HG02840 (cell line): ENCODE measurements around the gene TMEM30A.

ENCODE experiments used
- ATAC-seq: cut with Tn5 transposase; IDR thresholded peaks from one replicate; pipeline ENCODE4 v1.9.1; 2021; ENCODE audit warnings: mild to moderate bottlenecking, moderate library complexity, moderate number of reproducible peaks; ENCODE audit not compliant: unreplicated experiment, low FRiP score

The TMEM30A gene

DNA sequence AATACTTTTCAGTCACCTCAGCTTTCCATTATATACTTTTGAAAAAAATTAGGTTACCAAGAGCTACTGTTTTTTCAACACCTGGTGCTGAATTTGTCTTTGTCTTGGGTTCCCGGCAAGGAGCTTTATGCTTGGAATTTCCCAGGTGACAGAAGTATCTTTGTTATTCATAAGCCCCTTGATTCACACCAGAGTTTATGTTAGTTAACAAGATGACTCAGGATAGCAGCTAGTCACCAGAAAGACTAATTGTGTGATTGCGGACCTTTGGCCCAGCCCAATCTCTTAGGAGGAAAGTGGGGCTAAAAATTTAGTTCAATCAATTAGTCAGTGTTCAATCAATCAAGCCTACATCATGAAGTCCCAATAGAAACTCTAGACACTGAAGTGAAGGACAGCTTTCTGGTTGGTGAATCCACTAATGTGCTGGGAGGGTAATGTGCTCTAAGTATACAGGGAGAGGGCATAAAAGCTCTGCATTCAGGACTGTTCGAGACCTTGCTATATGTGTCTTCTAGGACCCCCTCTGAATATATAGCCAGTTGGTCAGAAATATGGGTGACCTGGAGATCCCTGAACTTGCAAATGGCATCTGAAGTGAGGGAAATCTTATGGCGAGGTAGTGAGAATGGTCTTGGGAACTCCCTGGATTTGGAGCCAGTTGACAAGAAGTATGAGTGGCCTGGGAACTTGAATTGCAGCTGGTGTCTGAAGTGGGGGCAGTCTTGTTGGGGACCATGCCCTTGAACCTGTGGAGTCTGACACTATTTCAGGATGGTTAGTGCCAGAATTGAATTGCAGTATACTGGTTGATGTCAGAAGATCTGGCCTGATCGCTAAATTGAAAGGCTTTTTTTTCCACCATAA is 16.2 kb downstream of the TMEM30A start:
- no peak for ATAC-seq

DNA sequence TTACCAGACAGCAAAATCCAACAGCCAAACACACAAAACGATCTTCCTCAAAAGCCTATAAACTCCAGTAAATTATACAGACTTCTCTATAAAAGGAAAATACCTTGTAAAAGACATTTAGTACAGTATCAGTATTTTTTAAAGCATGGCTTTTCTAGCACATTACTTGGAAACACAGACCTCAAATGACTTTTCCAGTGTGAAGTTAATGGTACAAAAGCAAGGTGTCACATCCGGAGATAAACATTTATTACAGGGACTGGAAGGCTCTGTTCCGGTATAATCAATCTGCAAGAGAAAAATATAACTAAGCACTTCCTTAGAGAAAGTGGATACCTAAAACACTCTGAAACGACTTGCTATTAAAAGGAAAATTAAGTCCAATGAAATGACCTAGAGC is 17.1 kb downstream of the TMEM30A start:
- no peak for ATAC-seq

DNA sequence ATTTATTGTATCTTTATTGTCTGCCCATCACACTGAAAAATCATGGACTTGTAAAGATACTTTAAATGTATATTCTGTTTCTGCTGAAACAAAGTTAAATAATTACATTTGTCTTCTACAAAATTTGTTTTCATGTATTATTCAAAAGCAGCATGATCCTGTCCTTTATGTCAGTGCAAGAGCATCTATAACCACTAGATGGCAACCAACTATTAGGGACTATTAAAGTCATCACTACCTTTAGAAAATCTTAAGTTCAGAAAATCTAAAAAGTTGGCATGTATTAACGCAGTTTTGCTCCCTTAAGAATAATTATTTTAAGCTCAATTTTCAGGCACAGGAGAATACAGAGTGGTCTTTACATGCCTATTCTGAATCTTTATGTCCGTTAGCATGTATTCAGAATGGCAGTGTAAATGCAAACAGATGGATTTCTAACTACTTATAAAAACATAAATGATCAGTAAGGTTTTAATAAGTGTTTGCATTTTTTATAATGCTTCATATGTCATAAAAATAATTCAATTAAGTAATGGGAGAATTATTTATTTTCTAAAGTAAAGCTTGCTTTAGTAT is 17.8 kb downstream of the TMEM30A start:
- ATAC-seq, result no peak

DNA sequence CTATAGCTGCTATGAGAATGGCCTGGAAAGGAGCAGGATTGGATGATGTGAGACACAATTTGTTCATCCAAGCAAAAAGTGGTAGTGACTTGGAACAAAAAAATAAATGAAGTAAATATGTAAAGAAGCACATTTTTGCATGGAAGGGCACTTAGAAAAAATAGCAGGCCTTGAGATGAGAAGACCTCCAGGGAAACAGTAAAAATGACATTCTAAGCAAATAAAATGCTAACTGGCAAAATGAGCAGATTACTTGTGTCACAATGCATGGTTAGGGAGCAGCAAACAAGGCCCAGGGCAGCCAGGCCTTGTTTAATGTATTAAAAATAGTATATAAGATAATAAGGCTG is 21.2 kb downstream of the TMEM30A start:
- ATAC-seq, result no peak

DNA sequence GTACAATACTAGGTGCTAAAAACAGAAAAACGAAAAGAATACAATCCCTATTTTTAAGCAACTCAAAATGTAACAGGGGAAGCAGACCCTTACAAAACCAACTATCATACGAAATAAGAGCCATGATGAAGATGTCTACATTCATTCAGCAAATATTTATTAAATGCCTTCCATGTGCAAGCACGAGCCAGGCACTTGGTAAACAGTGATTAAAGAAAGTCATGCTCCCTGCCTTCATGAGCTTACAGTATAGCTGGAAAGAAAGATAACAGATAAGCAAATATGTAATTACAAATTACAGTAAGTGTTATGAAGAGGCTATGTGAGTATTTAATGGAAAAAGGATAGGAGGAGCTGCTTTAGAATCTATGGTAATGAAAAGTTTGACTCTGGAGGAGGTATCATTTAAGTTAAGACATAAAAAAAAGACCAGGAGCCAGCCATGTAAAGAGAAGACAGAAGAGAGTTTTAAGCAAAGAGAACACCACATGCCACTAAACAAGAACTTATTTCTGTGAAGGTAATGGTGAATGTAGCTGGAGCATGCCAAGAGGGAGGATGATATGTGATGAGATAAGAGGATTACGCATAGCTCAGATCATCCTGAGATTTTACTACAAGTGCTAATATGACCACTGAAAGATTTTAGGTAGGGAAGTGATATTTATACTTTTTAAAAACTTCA is 21.7 kb downstream of the TMEM30A start:
- no peak for ATAC-seq

DNA sequence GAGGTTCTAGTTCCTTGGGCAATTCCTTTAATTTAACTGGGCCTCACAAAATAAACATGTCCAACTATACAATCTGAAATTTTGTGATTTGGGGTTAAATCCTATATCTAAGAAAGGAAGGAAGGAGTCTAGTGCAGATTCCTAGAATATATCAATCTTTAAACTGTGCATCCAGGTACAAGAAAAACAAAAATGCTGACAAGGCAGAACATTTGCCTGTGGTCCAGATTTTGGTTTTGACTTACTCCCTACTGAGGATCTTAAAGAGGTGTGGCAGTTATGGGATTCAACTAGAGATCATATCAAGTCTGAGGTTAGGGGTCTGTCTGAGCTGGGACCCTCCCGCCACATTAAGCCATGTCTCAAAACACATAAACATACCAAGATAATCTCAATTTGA is 23.3 kb downstream of the TMEM30A start:
- ATAC-seq, result no peak

DNA sequence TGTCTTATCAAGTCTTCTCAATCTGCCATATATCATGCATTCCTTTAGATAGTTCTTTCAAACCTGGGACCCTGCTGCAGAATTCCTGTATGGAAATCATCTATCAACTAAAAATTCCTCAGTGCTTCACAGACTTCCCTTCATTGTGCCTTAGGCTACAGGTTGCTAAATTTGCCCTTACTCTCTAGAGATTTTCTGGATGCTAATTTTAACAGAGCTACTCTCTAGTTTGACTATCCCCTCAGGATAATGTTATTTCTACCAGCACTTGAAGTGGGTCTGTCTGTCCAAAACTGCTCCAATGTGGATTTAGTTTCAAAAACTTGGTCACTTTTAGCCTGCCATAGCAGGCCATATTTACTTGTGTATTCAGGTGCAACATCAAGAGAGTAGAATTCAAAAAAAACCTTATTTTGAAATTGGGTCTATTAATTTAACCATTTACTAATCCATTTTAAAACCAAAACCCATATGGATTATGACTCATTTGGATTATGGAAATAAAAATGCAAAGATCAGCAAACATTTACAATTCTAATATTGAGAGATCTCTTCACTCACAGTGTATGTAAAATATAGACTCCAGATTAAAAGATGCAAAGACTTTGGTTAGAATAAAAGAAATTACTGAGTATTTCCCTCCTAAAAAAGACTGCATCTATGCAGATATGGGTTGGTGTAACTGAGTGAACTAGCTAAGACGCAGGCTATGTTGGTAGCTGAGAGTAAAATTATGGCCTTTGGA is 27.1 kb downstream of the TMEM30A start:
- no peak for ATAC-seq

DNA sequence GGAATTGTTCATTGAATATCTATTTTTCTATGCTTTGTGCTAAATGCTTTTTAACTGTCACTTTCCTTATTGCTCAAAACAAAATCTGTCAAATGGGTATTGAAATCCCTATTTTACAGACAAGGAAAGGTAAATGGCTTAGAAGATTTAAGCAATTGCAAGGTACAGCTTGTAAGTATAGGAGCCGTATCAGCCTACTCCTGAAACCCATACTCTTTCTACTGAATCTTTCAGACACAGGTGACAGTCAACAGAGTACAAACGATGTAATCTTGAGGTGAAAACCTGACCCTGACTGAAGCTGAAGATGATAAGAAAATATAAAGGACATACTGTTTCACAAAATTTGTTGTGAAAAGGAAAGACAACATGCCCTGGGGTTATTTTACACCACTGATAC is 34.0 kb downstream of the TMEM30A start:
- no peak for ATAC-seq

DNA sequence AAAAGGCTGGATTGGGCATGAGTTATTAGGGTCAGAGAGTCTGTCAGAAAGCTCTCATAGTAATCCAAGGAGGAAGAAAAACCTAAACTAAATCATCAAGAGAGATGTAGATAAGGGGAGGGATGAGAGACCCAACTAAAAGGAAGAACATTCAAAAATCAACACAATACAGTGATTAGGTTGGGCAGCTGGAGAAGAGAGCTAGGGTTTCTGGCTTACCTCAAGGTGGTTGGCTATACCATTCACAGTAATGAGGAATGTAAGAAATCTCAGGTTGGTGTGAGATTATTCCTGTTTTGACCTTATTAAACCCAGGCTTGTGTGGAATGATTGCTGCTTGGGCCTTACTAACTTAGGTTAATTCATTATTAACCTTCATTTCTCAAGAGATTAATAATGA is 34.8 kb downstream of the TMEM30A start:
- ATAC-seq, result no peak

DNA sequence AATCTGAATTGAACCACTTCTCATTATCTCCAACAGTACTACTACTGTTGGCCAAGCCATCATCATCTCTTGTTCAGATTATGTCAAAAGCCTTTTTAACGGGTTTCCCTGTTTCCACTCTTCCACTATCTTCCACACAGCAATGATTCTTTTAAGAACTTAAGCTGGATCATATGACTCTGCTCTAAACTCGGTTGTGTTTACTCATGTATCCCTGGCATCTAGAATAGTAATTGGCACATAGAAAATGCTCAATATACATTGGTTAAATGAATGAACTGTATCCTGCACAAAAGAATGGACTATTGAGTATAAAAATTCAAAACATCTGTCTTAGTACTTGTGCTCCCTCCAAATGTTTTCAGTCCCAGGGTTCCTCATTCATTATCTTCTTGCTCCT is 38.2 kb downstream of the TMEM30A start:
- ATAC-seq, result no peak

DNA sequence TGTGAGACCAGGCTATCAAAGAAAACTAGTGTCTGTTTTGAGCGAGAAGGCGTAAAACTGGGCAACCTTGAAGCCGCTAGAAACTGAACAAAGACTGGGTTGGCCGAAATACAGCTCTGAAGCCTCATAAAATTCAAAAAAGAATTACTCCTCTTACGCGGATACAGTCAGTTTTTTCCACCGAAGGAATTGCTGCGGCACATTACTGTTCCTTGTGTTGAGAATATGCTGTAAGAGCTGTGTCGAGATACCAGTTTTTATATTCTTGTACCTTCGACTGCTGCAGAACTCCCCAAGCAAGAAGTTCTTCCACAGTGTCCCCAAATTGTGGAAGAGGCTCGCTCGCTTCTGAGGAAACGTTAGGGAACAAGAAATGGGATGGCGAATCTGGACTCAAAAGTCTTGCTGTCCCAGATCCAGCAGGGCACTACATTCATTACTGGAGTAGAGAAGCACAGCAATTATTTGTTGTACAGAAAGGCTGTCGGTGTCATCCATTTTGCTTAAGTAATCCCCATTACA is 40.5 kb downstream of the TMEM30A start:
- ATAC-seq, result no peak

DNA sequence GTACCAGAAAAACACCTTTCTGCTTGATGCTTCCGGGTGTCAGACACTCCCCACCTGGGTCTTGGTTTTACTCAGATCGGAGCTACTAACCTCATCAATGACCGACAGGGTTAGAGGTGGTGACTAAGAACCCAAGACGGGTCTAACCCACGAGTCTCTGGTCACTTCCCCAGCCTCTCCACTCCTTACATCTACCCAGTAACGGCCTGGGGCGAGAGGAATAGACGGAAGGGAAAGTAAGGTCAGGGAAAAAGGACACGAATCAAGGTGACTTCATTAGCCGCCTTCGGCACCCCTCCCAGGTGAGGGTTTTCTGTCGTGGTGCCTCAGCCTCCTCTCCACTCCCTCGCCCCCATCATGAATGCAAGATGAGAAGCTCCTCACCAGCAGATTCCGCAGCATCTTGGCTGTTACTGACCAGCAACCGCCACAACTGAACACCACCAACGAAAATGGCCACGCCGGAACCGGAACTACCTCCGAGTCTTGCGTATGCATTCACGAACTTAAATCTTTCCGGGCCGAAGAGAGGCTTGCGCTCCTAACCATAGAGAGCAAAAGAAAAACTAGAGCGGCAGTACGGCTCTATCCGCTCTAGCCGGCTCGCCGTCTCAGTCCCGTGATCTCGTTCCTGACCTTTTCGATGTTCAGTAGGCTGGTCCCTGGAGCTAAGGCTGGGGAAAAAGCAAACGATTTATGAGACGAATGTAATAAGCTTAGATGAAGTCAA is 41.1 kb downstream of the TMEM30A start, which contains the start of gene COX7A2:
TSS of gene COX7A2 (minus strand) at position 469 of the 730 bp plus-strand sequence. CDS start at position 402, 67 bp downstream.
- ATAC-seq, result peak; percentile 94

DNA sequence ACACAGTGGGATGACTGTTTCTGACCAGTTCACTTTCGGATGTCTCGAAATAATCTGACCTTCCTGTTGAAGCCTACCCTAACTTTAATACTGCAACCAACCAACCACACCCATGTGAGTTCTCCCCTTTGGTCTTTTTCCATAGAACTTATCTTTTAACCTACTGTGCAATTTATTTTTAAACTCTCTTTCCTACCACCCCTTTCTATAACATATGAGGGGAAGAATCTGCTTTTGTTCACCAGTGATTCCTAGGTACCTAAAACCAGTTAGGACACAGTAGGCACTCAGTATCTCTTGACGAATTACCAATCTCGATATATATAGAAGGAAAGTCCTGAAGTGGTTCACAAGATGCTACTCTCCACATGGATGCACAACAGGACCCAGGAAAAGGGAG is 48.0 kb downstream of the TMEM30A start:
- ATAC-seq, result no peak

DNA sequence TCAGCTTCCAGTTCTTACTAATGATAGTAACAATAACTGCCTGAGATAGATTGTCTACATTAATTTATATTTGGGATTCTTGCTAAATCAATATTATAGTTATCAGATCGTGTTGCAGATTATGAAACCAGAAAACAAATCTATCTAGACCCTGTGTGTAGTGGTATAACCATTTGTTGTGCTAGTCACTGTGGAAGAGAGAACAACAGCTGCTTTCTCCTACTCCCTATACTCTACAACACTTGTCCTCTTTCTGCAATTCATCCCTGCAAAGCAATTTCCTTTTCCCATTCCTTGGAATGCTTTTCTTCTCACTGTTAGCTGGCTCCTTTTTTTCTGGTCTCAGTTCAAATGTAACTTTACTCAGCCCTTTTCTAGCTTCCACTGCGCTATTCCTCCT is 49.3 kb downstream of the TMEM30A start:
- no peak for ATAC-seq

DNA sequence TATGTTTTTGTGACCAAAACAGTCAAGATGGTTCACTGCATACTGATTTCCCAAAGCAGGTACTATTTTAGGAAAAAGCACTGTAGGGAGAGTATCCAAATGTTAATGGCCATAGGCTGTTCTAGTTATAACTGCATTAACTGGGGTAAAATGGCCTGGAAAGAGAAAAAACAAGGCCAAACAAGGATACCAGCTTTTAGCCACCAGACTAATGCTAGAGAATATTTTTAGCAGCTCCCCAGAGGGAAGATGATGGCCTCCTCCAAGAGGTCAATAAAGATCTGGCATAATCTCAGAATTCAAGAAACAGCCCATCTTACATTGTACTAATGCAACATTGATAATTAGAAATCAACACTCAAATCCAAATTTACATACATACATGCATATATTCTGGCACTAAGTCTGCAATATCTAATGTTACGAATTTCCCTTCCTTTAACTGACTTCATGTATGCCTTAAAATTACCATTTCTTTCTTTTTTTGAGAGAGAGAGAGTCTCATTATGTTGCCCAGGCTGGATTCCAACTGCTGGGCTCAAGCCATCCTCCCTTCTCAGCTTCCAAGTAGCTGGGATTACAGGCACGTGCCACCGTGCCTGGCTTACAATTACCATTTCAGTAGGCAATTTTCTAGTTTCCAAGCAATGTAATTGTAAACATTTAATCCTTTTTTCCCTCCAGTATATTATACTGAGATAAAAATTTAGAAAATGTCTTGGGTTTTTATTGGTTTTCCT is 50.3 kb downstream of the TMEM30A start:
- ATAC-seq, result no peak

DNA sequence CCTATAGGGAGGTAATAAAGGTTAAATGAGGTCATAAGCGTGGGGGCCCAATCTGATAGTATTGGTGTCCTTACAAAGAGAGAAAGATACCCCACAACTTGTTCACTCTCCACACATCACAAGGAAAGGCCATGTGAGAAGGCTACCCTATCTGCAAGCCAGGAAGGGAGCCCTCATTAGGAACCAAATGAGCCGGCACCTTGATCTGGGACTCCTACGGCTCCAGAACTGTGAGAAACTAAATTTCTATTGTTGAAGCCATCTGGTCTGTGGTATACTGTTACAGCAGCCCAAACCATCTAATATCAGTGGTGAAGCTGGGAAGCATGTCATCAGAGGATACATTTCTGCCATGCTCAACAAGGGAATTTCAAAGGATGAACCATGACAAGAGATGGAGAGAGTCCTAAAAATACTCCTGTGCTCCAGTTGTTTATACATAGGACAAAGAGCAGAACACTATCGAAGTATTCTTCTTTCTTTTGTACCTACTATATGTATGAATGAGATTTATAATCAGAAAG is 51.4 kb downstream of the TMEM30A start:
- no peak for ATAC-seq

DNA sequence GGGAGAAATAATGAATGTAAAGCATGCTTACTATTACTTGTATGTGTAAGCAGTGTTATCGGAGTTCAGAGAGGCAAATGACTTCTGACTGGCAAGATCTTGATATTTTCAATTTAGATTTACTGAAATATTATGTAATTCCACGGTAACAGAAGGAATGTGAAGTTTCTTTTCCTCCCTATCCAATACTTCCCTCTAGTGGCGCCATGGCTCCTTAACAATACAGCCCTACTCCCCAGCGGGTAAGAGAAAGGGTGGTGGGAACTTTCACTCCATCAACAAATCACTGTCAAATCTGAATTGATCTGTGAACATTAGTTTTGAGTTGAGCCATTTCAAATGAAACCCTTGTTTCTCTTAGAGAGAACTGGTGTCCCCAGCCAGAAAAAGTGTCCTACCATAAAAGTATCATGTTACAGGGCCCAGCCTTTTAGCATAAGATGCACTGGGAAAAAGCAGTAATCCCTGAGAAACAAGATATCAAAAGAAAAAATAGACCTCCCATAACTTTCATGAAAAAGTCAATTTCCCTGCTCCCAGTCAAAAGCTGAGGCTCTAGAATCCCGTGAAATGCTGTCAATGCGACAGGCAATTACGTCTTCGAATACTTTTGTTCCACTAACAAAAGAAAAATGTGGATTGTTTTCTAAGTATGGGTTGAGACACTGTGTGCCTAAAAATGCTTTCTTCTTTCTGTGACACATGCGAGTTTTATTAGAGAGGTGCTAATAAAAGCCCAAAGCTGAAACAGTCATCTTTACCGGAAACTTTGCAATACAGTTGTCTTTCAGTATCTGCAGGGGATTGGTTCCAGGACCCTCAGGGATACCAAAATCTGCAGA is 53.9 kb downstream of the TMEM30A start:
- no peak for ATAC-seq

DNA sequence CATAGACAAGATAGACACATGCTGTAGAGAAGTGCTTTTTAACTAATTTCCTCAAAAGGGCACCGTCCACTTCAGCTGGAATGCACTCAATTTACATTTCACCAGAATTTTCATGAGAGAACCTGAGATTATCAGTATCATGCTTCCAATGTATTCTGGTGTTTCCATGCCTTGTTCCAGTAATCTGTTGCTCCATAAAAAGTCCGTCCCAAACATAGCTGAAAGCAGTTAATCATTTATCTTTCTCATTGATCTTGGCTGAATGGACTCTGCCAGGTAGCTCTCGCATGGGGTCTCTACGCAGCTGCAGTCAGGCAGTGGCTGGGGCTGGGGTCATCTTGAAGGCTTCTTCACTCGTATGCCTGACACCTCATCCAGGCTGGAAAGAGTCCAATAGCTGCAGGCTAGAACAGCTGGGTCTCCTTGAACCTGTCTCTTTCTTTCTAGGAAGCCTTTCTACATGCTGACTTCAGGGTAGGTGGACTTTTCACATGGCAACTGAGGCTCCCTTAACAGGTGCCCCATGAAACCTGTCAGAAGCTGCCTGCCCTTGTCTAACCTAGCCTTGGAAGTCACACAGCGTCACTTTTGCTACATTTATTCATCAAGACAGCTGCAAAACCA is 60.2 kb downstream of the TMEM30A start:
- no peak for ATAC-seq
